SJSA1 (cell line): ENCODE results near the gene FBXO46. TPM values are rescaled to one million over a fixed set of nuclear protein-coding genes. Genes with fewer than 3 reads are reported as not detected.
"Not testable (repeated sequence)": the region's sequence is repeated elsewhere in the genome, so short reads cannot be mapped to it uniquely, and the experiment has no call there.

ENCODE experiments used
- DNase-seq, 2 experiments: peaks; one replicate each; pipeline ENCODE4 v3.0.0-alpha.2; 2015 to 2020; ENCODE audit warnings: low spot score in 2 of 2, low read depth in 1 of 2
- H3K27ac ChIP-seq: fragments of 250-450 bp; sonication (Bioruptor Pico); 2 replicates; pipeline ENCODE4 v1.5.1; 2020; ENCODE audit warnings: mild to moderate bottlenecking, moderate library complexity
- H3K27me3 ChIP-seq: fragments of 250-450 bp; sonication (Bioruptor Pico); replicated peaks from 2 replicates; pipeline ENCODE4 v1.5.1; 2020; ENCODE audit warnings: mild to moderate bottlenecking, moderate library complexity
- H3K36me3 ChIP-seq: fragments of 250-450 bp; sonication (Bioruptor Pico); 2 replicates; pipeline ENCODE4 v1.5.1; 2020; ENCODE audit warnings: mild to moderate bottlenecking
- H3K4me1 ChIP-seq: fragments of 250-450 bp; sonication (Bioruptor Pico); replicated peaks from 2 replicates; pipeline ENCODE4 v1.6.1; 2021; ENCODE audit warnings: mild to moderate bottlenecking
- H3K4me3 ChIP-seq: fragments of 250-450 bp; sonication (Bioruptor Pico); 2 replicates; pipeline ENCODE4 v1.5.1; 2020; ENCODE audit warnings: mild to moderate bottlenecking
- H3K9me3 ChIP-seq: fragments of 250-450 bp; sonication (Bioruptor Pico); replicated peaks from 2 replicates; pipeline ENCODE4 v1.5.1; 2020; ENCODE audit warnings: mild to moderate bottlenecking
- total RNA-seq: library from RNA; depleted of rRNA; stranded (reverse); fragments of >200 nt; shearing (Covaris generic); gene quantifications from 2 replicates; pipeline ENCODE4 v1.2.3, GENCODE V29; 2014

Gene FBXO46
- total RNA-seq, 1 experiment from 2014 or later = 10.7 TPM

- Histone ChIP-seq H3K9me3 (no peaks in the 10 kb centered on the region), H3K27me3 (no peaks in the 10 kb centered on the region), H3K4me1 (peaks cover 26% of the 10 kb centered on the region), H3K4me3 (no peak overlapping the region), H3K36me3 (peaks cover 8% of the 10 kb centered on the region; the same call in 1 of the 2 replicates), H3K27ac (no peak overlapping the region)
- DNase-seq = no peak
Measured at GRCh38 chr19:45762870-45763631, 32.4 kb upstream of the FBXO46 start.

- Histone ChIP-seq H3K36me3 (peaks cover 5% of the 10 kb centered on the region; the same call in 1 of the 2 replicates), H3K4me1 (peaks cover 12% of the 10 kb centered on the region), H3K9me3 (no peaks in the 10 kb centered on the region), H3K4me3 (no peak overlapping the region), H3K27me3 (no peaks in the 10 kb centered on the region), H3K27ac (no peak overlapping the region)
- no peak for DNase-seq
Measured at GRCh38 chr19:45761714-45762113, 31.0 kb upstream of the FBXO46 start.

- no peaks in the 10 kb centered on the region for H3K27me3 ChIP-seq
- DNase-seq = no peak
- no peaks in the 10 kb centered on the region for H3K36me3 ChIP-seq
- no peaks in the 10 kb centered on the region for H3K9me3 ChIP-seq
- H3K27ac ChIP-seq = no peak overlapping the region
- peaks cover under 1% of the 10 kb centered on the region; the same call in 1 of the 2 replicates for H3K4me1 ChIP-seq
- no peak overlapping the region for H3K4me3 ChIP-seq
Measured at GRCh38 chr19:45758921-45759320, 28.2 kb upstream of the FBXO46 start.

GRCh38 chr19:45757695-45758094 lies 27.0 kb upstream of the FBXO46 start:
- Histone ChIP-seq H3K36me3 (no peaks in the 10 kb centered on the region), H3K27ac (no peak overlapping the region), H3K4me1 (no peaks in the 10 kb centered on the region), H3K4me3 (no peak overlapping the region), H3K9me3 (no peaks in the 10 kb centered on the region), H3K27me3 (no peaks in the 10 kb centered on the region)
- no peak for DNase-seq

GRCh38 chr19:45754323-45754722 lies 23.6 kb upstream of the FBXO46 start:
- Histone ChIP-seq H3K36me3 (no peaks in the 10 kb centered on the region), H3K4me3 (no peak overlapping the region), H3K4me1 (no peaks in the 10 kb centered on the region), H3K27me3 (no peaks in the 10 kb centered on the region), H3K9me3 (no peaks in the 10 kb centered on the region), H3K27ac (no peak overlapping the region)
- no peak for DNase-seq

GRCh38 chr19:45753548-45753947 lies 22.9 kb upstream of the FBXO46 start:
- H3K36me3 ChIP-seq = no peaks in the 10 kb centered on the region

GRCh38 chr19:45752639-45753038 lies 21.9 kb upstream of the FBXO46 start:
- Histone ChIP-seq H3K4me3 (no peak overlapping the region), H3K36me3 (no peaks in the 10 kb centered on the region), H3K27ac (no peak overlapping the region), H3K9me3 (no peaks in the 10 kb centered on the region), H3K4me1 (no peaks in the 10 kb centered on the region), H3K27me3 (no peaks in the 10 kb centered on the region)
- DNase-seq = no peak

More at GRCh38 chr19:45753548-45753947, 22.9 kb upstream of the FBXO46 start:
- Histone ChIP-seq H3K27ac (no peak overlapping the region), H3K4me3 (no peak overlapping the region), H3K9me3 (no peaks in the 10 kb centered on the region), H3K27me3 (no peaks in the 10 kb centered on the region), H3K4me1 (no peaks in the 10 kb centered on the region)
- DNase-seq = no peak

- DNase-seq, H3K27ac ChIP-seq, H3K4me3 ChIP-seq, H3K9me3 ChIP-seq, H3K36me3 ChIP-seq, H3K4me1 ChIP-seq, H3K27me3 ChIP-seq: not testable (repeated sequence)
Measured at GRCh38 chr19:45751483-45751882, 20.8 kb upstream of the FBXO46 start.

GRCh38 chr19:45747513-45747912 lies 16.8 kb upstream of the FBXO46 start:
- no peaks in the 10 kb centered on the region for H3K9me3 ChIP-seq
- no peak overlapping the region for H3K4me3 ChIP-seq
- H3K27me3 ChIP-seq = no peaks in the 10 kb centered on the region
- H3K27ac ChIP-seq = no peak overlapping the region
- no peaks in the 10 kb centered on the region for H3K36me3 ChIP-seq
- no peak for DNase-seq
- H3K4me1 ChIP-seq = no peaks in the 10 kb centered on the region

- no peak for DNase-seq
- no peak overlapping the region for H3K4me3 ChIP-seq
- H3K27ac ChIP-seq = no peak overlapping the region
- H3K36me3 ChIP-seq = no peaks in the 10 kb centered on the region
- H3K9me3 ChIP-seq = no peaks in the 10 kb centered on the region
- H3K4me1 ChIP-seq = no peaks in the 10 kb centered on the region
- no peaks in the 10 kb centered on the region for H3K27me3 ChIP-seq
Measured at GRCh38 chr19:45746866-45747265, 16.2 kb upstream of the FBXO46 start.

GRCh38 chr19:45745606-45746005 lies 14.9 kb upstream of the FBXO46 start:
- Histone ChIP-seq H3K9me3 (no peaks in the 10 kb centered on the region), H3K27ac (no peak overlapping the region), H3K4me1 (no peaks in the 10 kb centered on the region), H3K4me3 (no peak overlapping the region), H3K27me3 (no peaks in the 10 kb centered on the region), H3K36me3 (no peaks in the 10 kb centered on the region)
- DNase-seq = no peak

GRCh38 chr19:45742969-45743368 lies 12.3 kb upstream of the FBXO46 start:
- Histone ChIP-seq H3K4me3 (no peak overlapping the region), H3K27ac (no peak overlapping the region), H3K4me1 (no peaks in the 10 kb centered on the region), H3K27me3 (no peaks in the 10 kb centered on the region), H3K36me3 (no peaks in the 10 kb centered on the region), H3K9me3 (no peaks in the 10 kb centered on the region)
- DNase-seq = no peak

- Histone ChIP-seq H3K27ac (no peak overlapping the region), H3K9me3 (no peaks in the 10 kb centered on the region), H3K4me3 (no peak overlapping the region), H3K4me1 (no peaks in the 10 kb centered on the region), H3K27me3 (no peaks in the 10 kb centered on the region), H3K36me3 (no peaks in the 10 kb centered on the region)
- no peak for DNase-seq
Measured at GRCh38 chr19:45739498-45740439, 9.1 kb upstream of the FBXO46 start.
